ENCODE results near the gene USP5. TPM values are rescaled to one million over a fixed set of nuclear protein-coding genes. Genes with fewer than 3 reads are reported as not detected.

The USP5 gene
- total RNA-seq, 2 donors from 2014 or later: 82.6 to 132 TPM

- peaks cover under 1% of the 10 kb centered on the region for H3K27me3 ChIP-seq
- no peaks in the 10 kb centered on the region for H3K9me3 ChIP-seq
- H3K36me3 ChIP-seq: no peaks in the 10 kb centered on the region
- no peaks in the 10 kb centered on the region for H3K4me1 ChIP-seq
- no peak for DNase-seq
- TF ChIP-seq CTCF (IDR thresholded peaks at IDR 0.05): no peak
- H3K9ac ChIP-seq (ENCODE audit: low read depth in 2 of 2, low read length in 2 of 2): no peak overlapping the region
- intact Hi-C loops (cut with DNase I): no loop called here
- no peak overlapping the region for H3K4me3 ChIP-seq
- no peak overlapping the region for H3K27ac ChIP-seq
These were observed 35.4 kb upstream of the USP5 start for GRCh38 chr12:6816598-6816997.

DNA sequence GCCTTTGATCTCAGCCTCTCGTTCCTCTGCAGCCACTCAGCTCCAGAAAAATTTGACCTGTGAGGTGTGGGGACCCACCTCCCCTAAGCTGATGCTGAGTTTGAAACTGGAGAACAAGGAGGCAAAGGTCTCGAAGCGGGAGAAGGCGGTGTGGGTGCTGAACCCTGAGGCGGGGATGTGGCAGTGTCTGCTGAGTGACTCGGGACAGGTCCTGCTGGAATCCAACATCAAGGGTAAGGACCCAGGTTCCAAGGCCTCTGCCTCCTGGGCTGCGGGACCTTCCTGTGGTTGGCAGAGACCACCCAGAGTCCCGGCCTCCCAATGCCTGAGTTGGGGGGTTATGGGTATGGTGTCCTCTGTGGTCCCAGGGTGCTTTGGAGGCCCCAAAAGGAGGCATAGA lies 34.9 kb upstream of the USP5 start:
- H3K9me3 ChIP-seq: no peaks in the 10 kb centered on the region
- no peak overlapping the region for H3K27ac ChIP-seq
- no peak for TF ChIP-seq CTCF (IDR thresholded peaks at IDR 0.05)
- no peak overlapping the region for H3K4me3 ChIP-seq
- H3K27me3 ChIP-seq: peaks cover 5% of the 10 kb centered on the region
- no peaks in the 10 kb centered on the region for H3K36me3 ChIP-seq
- intact Hi-C loops (cut with DNase I): no loop called here
- DNase-seq: no peak
- H3K4me1 ChIP-seq: no peaks in the 10 kb centered on the region
- H3K9ac ChIP-seq (ENCODE audit: low read depth in 2 of 2, low read length in 2 of 2): no peak overlapping the region

GRCh38 chr12:6817662-6818157 lies 34.2 kb upstream of the USP5 start:
- no peak overlapping the region for H3K27ac ChIP-seq
- no peak for DNase-seq
- H3K9me3 ChIP-seq: no peaks in the 10 kb centered on the region
- H3K9ac ChIP-seq (ENCODE audit: low read depth in 2 of 2, low read length in 2 of 2): no peak overlapping the region
- no peaks in the 10 kb centered on the region for H3K36me3 ChIP-seq
- H3K4me1 ChIP-seq: no peaks in the 10 kb centered on the region
- peaks cover 9% of the 10 kb centered on the region for H3K27me3 ChIP-seq
- H3K4me3 ChIP-seq: no peak overlapping the region
- no peak for TF ChIP-seq CTCF (IDR thresholded peaks at IDR 0.05)
- intact Hi-C loops (cut with DNase I): no loop called here

DNA sequence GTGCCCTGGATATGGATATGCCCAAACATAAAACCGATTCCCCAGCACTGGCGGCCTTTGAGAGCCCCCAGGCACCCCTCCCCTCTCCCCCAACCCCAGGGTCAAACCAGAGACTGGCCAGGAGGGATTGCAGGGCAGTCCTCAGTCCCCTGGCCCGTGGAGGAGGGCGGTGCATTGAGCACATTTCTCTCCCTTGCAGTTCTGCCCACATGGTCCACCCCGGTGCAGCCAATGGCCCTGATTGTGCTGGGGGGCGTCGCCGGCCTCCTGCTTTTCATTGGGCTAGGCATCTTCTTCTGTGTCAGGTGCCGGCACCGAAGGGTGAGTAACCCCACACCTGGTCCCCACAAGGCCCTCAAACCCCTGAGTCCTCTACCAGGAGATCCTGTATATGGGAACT lies 33.7 kb upstream of the USP5 start:
- H3K4me1 ChIP-seq: no peaks in the 10 kb centered on the region
- DNase-seq: no peak

DNA sequence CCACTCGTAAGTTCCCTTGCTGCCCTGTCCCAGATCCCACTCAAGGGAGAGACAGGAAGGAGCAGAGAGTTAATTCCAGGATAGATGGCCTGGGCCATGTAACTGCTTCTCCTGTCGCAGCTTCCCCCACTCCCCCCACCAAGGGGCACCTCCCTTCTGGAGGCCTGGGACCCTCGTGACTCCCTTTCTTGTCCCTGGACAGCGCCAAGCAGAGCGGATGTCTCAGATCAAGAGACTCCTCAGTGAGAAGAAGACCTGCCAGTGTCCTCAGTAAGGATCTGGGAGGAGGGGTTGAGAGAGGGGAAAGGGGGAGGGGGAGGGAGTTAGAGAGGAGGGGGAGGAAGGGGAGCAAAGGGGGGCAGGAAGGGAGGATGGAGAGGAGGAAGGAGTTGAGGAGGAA lies 33.3 kb upstream of the USP5 start:
- H3K36me3 ChIP-seq: no peaks in the 10 kb centered on the region
- peaks cover 16% of the 10 kb centered on the region for H3K27me3 ChIP-seq
- H3K9ac ChIP-seq (ENCODE audit: low read depth in 2 of 2, low read length in 2 of 2): no peak overlapping the region
- intact Hi-C loops (cut with DNase I): no loop called here
- TF ChIP-seq CTCF (IDR thresholded peaks at IDR 0.05): no peak
- DNase-seq: no peak
- H3K4me1 ChIP-seq: no peaks in the 10 kb centered on the region
- H3K4me3 ChIP-seq: no peak overlapping the region
- H3K27ac ChIP-seq: no peak overlapping the region
- H3K9me3 ChIP-seq: no peaks in the 10 kb centered on the region

More for the DNA sequence above, 33.7 kb upstream of the USP5 start:
- TF ChIP-seq CTCF (IDR thresholded peaks at IDR 0.05): no peak
- H3K27ac ChIP-seq: no peak overlapping the region
- peaks cover 13% of the 10 kb centered on the region for H3K27me3 ChIP-seq
- H3K9me3 ChIP-seq: no peaks in the 10 kb centered on the region
- H3K4me3 ChIP-seq: no peak overlapping the region
- H3K36me3 ChIP-seq: no peaks in the 10 kb centered on the region
- no peak overlapping the region for H3K9ac ChIP-seq (ENCODE audit: low read depth in 2 of 2, low read length in 2 of 2)
- intact Hi-C loops (cut with DNase I): no loop called here
